GM19397 (cell line): ENCODE data around the gene SLC16A2.
A peak's percentile ranks its signal among the peaks of the same experiment; 100 is the strongest.
"Not testable (repeated sequence)": the region's sequence is repeated elsewhere in the genome, so short reads cannot be mapped to it uniquely, and the experiment has no call there.

Experiments
- ATAC-seq: cut with Tn5 transposase; IDR thresholded peaks from one replicate; pipeline ENCODE4 v1.9.1; 2021; ENCODE audit warnings: mild to moderate bottlenecking, moderate library complexity; ENCODE audit not compliant: unreplicated experiment

SLC16A2 gene

GRCh38 chrX:74505437-74505836, 84.1 kb downstream of the SLC16A2 start:
- ATAC-seq, result no peak

GRCh38 chrX:74506317-74507115, 85.2 kb downstream of the SLC16A2 start:
- ATAC-seq, result peak; percentile 87

GRCh38 chrX:74507191-74507590, 85.9 kb downstream of the SLC16A2 start:
- no peak for ATAC-seq

- no peak for ATAC-seq
Observed at GRCh38 chrX:74509989-74510388, 88.7 kb downstream of the SLC16A2 start.

- no peak for ATAC-seq
Observed at GRCh38 chrX:74510401-74510800, 89.1 kb downstream of the SLC16A2 start.

GRCh38 chrX:74511704-74512103, 90.4 kb downstream of the SLC16A2 start:
- ATAC-seq, result no peak

GRCh38 chrX:74514384-74514783, 93.1 kb downstream of the SLC16A2 start:
- ATAC-seq, result no peak

- ATAC-seq, result no peak
Observed at GRCh38 chrX:74515356-74515755, 94.1 kb downstream of the SLC16A2 start.

- ATAC-seq, result not testable (repeated sequence)
Observed at GRCh38 chrX:74516013-74516412, 94.7 kb downstream of the SLC16A2 start.

- no peak for ATAC-seq
Observed at GRCh38 chrX:74519870-74520269, 98.6 kb downstream of the SLC16A2 start.

- ATAC-seq, result no peak
Observed at GRCh38 chrX:74520291-74520690, 99.0 kb downstream of the SLC16A2 start.

GRCh38 chrX:74520896-74521295, 99.6 kb downstream of the SLC16A2 start:
- ATAC-seq, result no peak

GRCh38 chrX:74521961-74522751, 100.9 kb downstream of the SLC16A2 start:
- ATAC-seq, result no peak

- no peak for ATAC-seq
Observed at GRCh38 chrX:74523224-74523623, 101.9 kb downstream of the SLC16A2 start.

- ATAC-seq, result no peak
Observed at GRCh38 chrX:74523870-74524735, 102.8 kb downstream of the SLC16A2 start.

- ATAC-seq, result no peak
Observed at GRCh38 chrX:74525116-74525515, 103.8 kb downstream of the SLC16A2 start.

- ATAC-seq, result no peak
Observed at GRCh38 chrX:74526764-74527163, 105.5 kb downstream of the SLC16A2 start.

GRCh38 chrX:74527350-74527749, 106.1 kb downstream of the SLC16A2 start:
- no peak for ATAC-seq

GRCh38 chrX:74529311-74529710, 108.0 kb downstream of the SLC16A2 start:
- ATAC-seq, result no peak

- no peak for ATAC-seq
Observed at GRCh38 chrX:74531081-74531480, 109.8 kb downstream of the SLC16A2 start.

GRCh38 chrX:74534569-74535038, 113.3 kb downstream of the SLC16A2 start:
- ATAC-seq, result peak; percentile 30
